Urinary bladder (tissue), 4 donors: ENCODE data around the gene PPP4R2. TPM values are rescaled to one million over a fixed set of nuclear protein-coding genes. Genes with fewer than 3 reads are reported as not detected.

Experiments
- DNase-seq: peaks from one replicate; pipeline ENCODE4 v3.0.0-alpha.2; 2015; ENCODE audit errors: extremely low spot score
- H3K27ac ChIP-seq: one replicate; pipeline ENCODE4 v1.5.1; 2013; ENCODE audit warnings: low read depth, mild to moderate bottlenecking, moderate library complexity
- H3K36me3 ChIP-seq: one replicate; pipeline ENCODE4 v1.6.1; 2013; ENCODE audit warnings: mild to moderate bottlenecking, moderate library complexity; ENCODE audit not compliant: insufficient read depth
- H3K4me1 ChIP-seq: one replicate; pipeline ENCODE4 v1.6.1; 2013; ENCODE audit warnings: mild to moderate bottlenecking, moderate library complexity; ENCODE audit not compliant: insufficient read depth
- H3K4me3 ChIP-seq: one replicate; pipeline ENCODE4 v1.5.1; 2013; ENCODE audit warnings: low read depth, low read length
- WGBS: extraction: QIAGEN DNeasy Blood & Tissue Kit; methylation state at CpG from one replicate; pipeline ENCODE4 v1.1.7; 2013; 5-methylcytosine and 5-hydroxymethylcytosine counted together
- polyA plus RNA-seq: library from polyadenylated mRNA; stranded (reverse); fragments of 200-250 nt; gene quantifications from one replicate; pipeline ENCODE4 v1.2.3, GENCODE V29; 2013
- small RNA-seq: library from RNA; depleted of rRNA; stranded (forward); fragments of <200 nt; gene quantifications from one replicate; pipeline ENCODE3, GENCODE V24; 2014
- total RNA-seq: library from RNA; depleted of rRNA; stranded (reverse); fragments of >200 nt; gene quantifications from one replicate; pipeline ENCODE4 v1.2.3, GENCODE V29; 2014
- donor health status: healthy with polysubstance abuse.
- donor health status: healthy.

PPP4R2 gene
- total and polyA plus RNA-seq, 2 donors: 15.4 to 132 TPM

DNA sequence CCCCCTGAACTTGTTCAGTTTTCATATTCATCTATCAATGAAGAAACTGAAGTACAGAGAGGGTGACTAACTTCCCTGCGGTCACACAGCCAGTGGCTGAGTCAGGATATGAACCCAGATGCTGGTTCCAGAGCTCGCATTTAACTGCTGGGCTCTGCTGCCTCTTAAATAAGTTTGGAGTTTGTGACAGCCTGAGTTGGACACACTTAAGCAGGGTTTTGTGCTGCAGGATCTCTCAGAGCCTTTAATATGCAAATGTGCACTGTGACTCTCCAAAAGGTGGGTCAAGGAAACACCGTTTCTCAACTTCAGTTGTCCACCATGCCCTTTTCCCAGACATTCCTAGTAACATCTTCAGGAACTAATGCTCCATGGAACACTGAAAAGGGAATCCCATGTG lies 110.6 kb downstream of the PPP4R2 start:
- Histone ChIP-seq H3K27ac (no peak overlapping the region), H3K36me3 (no peaks in the 10 kb centered on the region), H3K4me3 (no peak overlapping the region), H3K4me1 (no peaks in the 10 kb centered on the region)
- DNase-seq: no peak
- 74% methylated on average over 3 of the region's 3 CpGs for WGBS

DNA sequence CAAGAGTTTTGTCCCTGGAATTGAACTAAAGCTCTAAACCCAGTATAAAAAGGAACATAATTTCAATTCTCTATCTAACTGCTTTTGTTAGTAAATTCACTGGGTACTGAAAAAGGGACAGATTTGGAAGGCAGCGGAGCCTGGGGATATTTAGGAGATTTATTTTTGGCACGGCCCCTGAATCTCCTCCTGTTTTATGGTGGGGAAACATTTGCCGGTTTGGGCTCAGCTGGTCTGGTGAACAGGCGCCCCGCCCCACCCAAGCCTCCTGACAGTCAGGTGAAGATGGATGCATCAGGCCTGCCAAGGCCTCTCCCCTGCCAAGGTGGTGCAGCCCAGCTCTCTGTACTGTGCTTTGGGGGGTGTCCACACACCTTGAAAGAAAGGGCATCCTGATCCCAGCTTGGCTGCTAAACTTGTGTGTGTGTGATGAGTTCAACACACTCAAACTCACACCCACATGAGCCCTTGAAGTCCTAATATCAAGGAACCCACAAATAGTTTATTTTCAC lies 111.1 kb downstream of the PPP4R2 start:
- Histone ChIP-seq H3K27ac (no peak overlapping the region), H3K36me3 (no peaks in the 10 kb centered on the region), H3K4me3 (no peak overlapping the region), H3K4me1 (no peaks in the 10 kb centered on the region)
- DNase-seq: no peak
- 45% methylated on average over 5 of the region's 5 CpGs for WGBS

DNA sequence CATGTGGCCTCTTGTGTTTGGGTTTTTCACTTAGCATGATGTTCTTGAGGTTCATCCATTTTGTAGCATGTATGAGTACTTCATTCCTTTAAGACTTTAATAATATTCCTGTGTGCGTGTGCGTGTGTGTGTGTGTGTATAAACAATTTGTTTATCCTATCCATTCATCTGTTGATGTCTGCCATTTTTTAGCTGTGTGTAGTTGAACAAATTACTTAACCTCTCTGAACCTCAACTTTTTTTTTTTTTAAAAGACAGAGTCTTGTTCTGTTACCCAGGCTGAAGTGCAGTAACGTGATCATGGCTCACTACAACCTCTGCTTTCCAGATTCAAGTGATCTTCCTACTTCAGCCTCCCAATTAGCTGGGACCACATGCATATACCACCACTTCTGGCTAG lies 112.1 kb downstream of the PPP4R2 start:
- 91% methylated on average over 3 of the region's 3 CpGs for WGBS
- DNase-seq: no peak

DNA sequence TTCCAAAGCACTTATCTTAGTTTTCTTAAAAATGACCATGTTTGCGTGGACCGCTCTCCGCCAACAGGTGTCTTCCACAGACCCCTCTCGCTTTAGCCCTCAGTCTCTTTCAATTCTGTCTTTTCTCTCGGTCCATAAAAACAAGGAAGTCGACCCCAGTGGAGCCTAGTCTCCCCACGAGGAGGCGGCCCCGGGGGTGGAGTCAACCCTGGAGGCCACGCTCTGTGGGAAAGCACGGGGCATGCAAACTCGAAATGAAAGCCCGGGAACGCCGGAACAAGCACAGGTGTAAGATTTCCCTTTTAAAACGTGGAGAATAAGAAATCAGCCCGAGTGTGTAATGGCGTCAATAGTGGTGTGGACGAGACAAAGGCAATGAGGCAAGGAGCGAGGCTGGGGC lies 113.9 kb downstream of the PPP4R2 start:
- Histone ChIP-seq H3K27ac (no peak overlapping the region), H3K4me3 (no peak overlapping the region), H3K36me3 (no peaks in the 10 kb centered on the region), H3K4me1 (no peaks in the 10 kb centered on the region)
- DNase-seq: no peak
- WGBS: 89% methylated on average over 20 of the region's 20 CpGs

More for the DNA sequence above, 112.1 kb downstream of the PPP4R2 start:
- Histone ChIP-seq H3K4me1 (no peaks in the 10 kb centered on the region), H3K36me3 (no peaks in the 10 kb centered on the region), H3K4me3 (no peak overlapping the region), H3K27ac (no peak overlapping the region)

DNA sequence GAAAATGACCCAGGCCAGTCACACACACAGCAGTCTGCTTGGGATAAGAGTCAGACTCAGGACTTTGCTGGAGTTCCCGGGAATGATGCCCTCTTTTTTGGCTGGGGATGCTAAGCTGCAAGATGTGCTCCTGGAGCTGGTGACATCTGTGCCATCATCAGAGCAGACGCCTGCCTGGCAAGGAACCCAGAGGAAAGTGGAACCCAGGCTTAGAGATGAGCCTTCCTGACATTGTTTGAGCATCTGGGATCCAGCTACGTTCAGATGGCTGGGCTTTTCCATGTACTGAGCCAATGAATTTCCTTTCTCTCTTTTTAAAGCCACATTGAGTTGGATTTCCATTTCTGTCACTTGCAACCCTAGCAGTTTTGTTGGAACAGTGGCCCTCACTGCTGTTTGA lies 118.1 kb downstream of the PPP4R2 start:
- Histone ChIP-seq H3K27ac (no peak overlapping the region), H3K4me3 (no peak overlapping the region), H3K36me3 (no peaks in the 10 kb centered on the region), H3K4me1 (no peaks in the 10 kb centered on the region)
- WGBS: 78% methylated on average over 3 of the region's 3 CpGs
- no peak for DNase-seq

DNA sequence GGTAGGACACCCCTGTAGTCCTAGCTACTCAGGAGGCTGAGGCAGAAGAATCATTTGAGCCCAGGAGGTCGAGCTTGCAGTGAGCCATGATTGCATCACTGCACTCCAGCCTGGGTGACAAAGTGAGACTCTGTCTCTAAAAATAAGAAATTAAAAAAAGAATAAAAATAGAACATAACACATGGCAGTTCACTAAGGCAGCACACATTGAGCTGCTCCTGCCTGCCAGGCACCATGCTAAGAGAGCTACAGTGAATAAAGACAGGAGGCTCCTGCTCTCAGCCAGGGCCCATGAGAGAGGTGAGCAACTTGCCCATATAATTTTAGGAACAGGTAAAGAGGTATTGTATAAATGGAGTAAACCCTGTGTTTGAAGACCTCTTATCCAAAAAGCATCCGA lies 119.2 kb downstream of the PPP4R2 start:
- Histone ChIP-seq H3K4me1 (no peaks in the 10 kb centered on the region), H3K27ac (no peak overlapping the region), H3K4me3 (no peak overlapping the region), H3K36me3 (no peaks in the 10 kb centered on the region)
- WGBS: 89% methylated on average over 2 of the region's 2 CpGs
- no peak for DNase-seq

Small RNA genes lying within 50 kb of the gene (small RNA-seq; reads per million reads assigned to genes)
- gene RNU2-64P (0.35 reads per million, percentile 23 among the genes with 10 or more reads in this experiment), gene RNU6-557P (not detected), gene RNU7-19P (not detected)

Other genes starting within 250 kb of the PPP4R2 start
- gene SHQ1, start 148.4 kb upstream of the PPP4R2 start, total RNA-seq: 29.2 TPM
- 9.2 TPM for gene SHQ1, start 148.4 kb upstream of the PPP4R2 start, polyA plus RNA-seq
- gene GXYLT2, start 108.8 kb upstream of the PPP4R2 start, total RNA-seq: 71.5 TPM
- gene GXYLT2, start 108.8 kb upstream of the PPP4R2 start, polyA plus RNA-seq: 2.6 TPM
- gene EBLN2, start 64.8 kb downstream of the PPP4R2 start, total RNA-seq: 25.3 TPM
- gene EBLN2, start 64.8 kb downstream of the PPP4R2 start, polyA plus RNA-seq: 0.85 TPM